Endothelial cell of umbilical vein (primary cell): ENCODE measurements around the gene RGS6. TPM values are rescaled to one million over a fixed set of nuclear protein-coding genes. Genes with fewer than 3 reads are reported as not detected.

Experiments used
- BruUV-seq: library from RNA; stranded (reverse); fragments of 400-500 nt; replicated peaks from 2 replicates; lab custom pipeline; 2021; lab: Mats Ljungman, UMichigan
- CTCF ChIA-PET: fragments of 300-600, 350-600 bp; sonication (Branson Sonifier 250); formaldehyde crosslinking; loops from one replicate; lab custom pipeline; 2021; ENCODE audit warnings: antibody characterized with exemption, inconsistent platforms; lab: Charles Lee
- POLR2A ChIA-PET: fragments of 300-600, 350-600 bp; sonication (Branson Sonifier 250); formaldehyde crosslinking; loops from one replicate; lab custom pipeline; 2021; ENCODE audit warnings: antibody characterized with exemption, inconsistent platforms; lab: Charles Lee
- DNase-seq: peaks from one replicate; pipeline ENCODE4 v3.0.0-alpha.2; 2011; ENCODE audit warnings: low read depth, low spot score
- FAIRE-seq: peaks from 2 replicates; lab custom pipeline; 2011; peaks lifted over from hg19 to GRCh38; lab: Jason Lieb, UNC
- H2AFZ ChIP-seq: 2 replicates; pipeline ENCODE4 v1.6.0; 2012; ENCODE audit warnings: low read depth, low read length, control low read depth, inconsistent platforms
- H3K27ac ChIP-seq: 2 replicates; pipeline ENCODE4 v1.5.1; 2011; ENCODE audit warnings: low read depth, mild to moderate bottlenecking, control low read depth, low read length, moderate library complexity; ENCODE audit not compliant: insufficient read depth
- H3K27me3 ChIP-seq, 2 experiments: 2 replicates each; pipeline versions ENCODE4 v1.6.0 to v1.6.1; 2011; ENCODE audit warnings: low read length in 2 of 2, mixed read lengths in 1 of 2; ENCODE audit not compliant: control insufficient read depth in 2 of 2, insufficient read depth in 2 of 2
- H3K36me3 ChIP-seq, 2 experiments: 2 replicates in 1 of 2; 3 replicates in 1 of 2; pipeline ENCODE4 v1.5.1; 2011; ENCODE audit warnings: low read length in 2 of 2, mild to moderate bottlenecking in 1 of 2, moderate library complexity in 1 of 2; ENCODE audit not compliant: control insufficient read depth in 2 of 2, insufficient read depth in 2 of 2; ENCODE audit errors: extremely low read depth in 1 of 2
- H3K4me1 ChIP-seq: 3 replicates; pipeline ENCODE4 v1.5.1; 2011; ENCODE audit warnings: mild to moderate bottlenecking, low read length; ENCODE audit not compliant: control insufficient read depth, insufficient read depth; ENCODE audit errors: extremely low read depth
- H3K4me2 ChIP-seq: 2 replicates; pipeline ENCODE4 v1.6.1; 2011; ENCODE audit warnings: low read length, control low read depth, mixed read lengths; ENCODE audit not compliant: insufficient read depth
- H3K4me3 ChIP-seq, 3 experiments: fragments of 200-600 bp in 1 of 3; sonication (generic), shearing (Covaris generic) in 1 of 3; replicated peaks in 1 of 3; 2 replicates each; pipeline ENCODE4 v1.5.1; 2011 to 2016; ENCODE audit warnings: control low read depth in 3 of 3, low read length in 3 of 3, mild to moderate bottlenecking in 2 of 3, inconsistent platforms in 1 of 3, low read depth in 1 of 3, moderate library complexity in 1 of 3; ENCODE audit not compliant: insufficient read depth in 1 of 3
- H3K79me2 ChIP-seq: 2 replicates; pipeline ENCODE4 v1.6.0; 2012; ENCODE audit warnings: low read length, inconsistent platforms; ENCODE audit not compliant: control insufficient read depth, insufficient read depth
- H3K9ac ChIP-seq: replicated peaks from 2 replicates; pipeline ENCODE3; 2011; ENCODE audit warnings: low read length, control low read depth; ENCODE audit not compliant: insufficient read depth; ENCODE audit errors: extremely low read depth
- H3K9me1 ChIP-seq: replicated peaks from 3 replicates; pipeline ENCODE4 v1.6.0; 2011; ENCODE audit warnings: mild to moderate bottlenecking, low read length; ENCODE audit not compliant: control insufficient read depth, insufficient read depth; ENCODE audit errors: extremely low read depth
- H3K9me3 ChIP-seq: replicated peaks from 2 replicates; pipeline ENCODE4 v1.5.1; 2012; ENCODE audit warnings: low read length, inconsistent platforms; ENCODE audit not compliant: control insufficient read depth, insufficient read depth
- H4K20me1 ChIP-seq: replicated peaks from 2 replicates; pipeline ENCODE3; 2011; ENCODE audit warnings: mild to moderate bottlenecking, low read length; ENCODE audit not compliant: control insufficient read depth, insufficient read depth; ENCODE audit errors: extremely low read depth
- EZH2 ChIP-seq: IDR thresholded peaks from 2 replicates; pipeline ENCODE4 v1.6.1; 2012; ENCODE audit warnings: borderline replicate concordance, low read depth, mild to moderate bottlenecking, moderate library complexity, low read length, inconsistent platforms; ENCODE audit not compliant: severe bottlenecking
- FOS ChIP-seq: IDR thresholded peaks from 2 replicates; pipeline ENCODE4 v1.6.1; 2011; ENCODE audit warnings: mild to moderate bottlenecking, low read length, moderate library complexity, borderline replicate concordance; ENCODE audit not compliant: insufficient read depth
- GATA2 ChIP-seq: IDR thresholded peaks from 2 replicates; pipeline ENCODE4 v1.7.0; 2011; ENCODE audit warnings: low read depth, mild to moderate bottlenecking, moderate library complexity, mixed read lengths, low read length; ENCODE audit not compliant: insufficient read length, insufficient read depth
- JUN ChIP-seq: IDR thresholded peaks from 2 replicates; pipeline ENCODE4 v1.6.1; 2011; ENCODE audit warnings: borderline replicate concordance, low read depth; ENCODE audit not compliant: insufficient read length, insufficient read depth
- MYC ChIP-seq: IDR thresholded peaks from one replicate; pipeline ENCODE4 v1.6.1; 2011; ENCODE audit warnings: mild to moderate bottlenecking, low read depth, low read length
- POLR2A ChIP-seq: IDR thresholded peaks from 2 replicates; pipeline ENCODE4 v1.6.1; 2012; ENCODE audit warnings: low read depth, mild to moderate bottlenecking, control low read depth, low read length
- POLR2AphosphoS5 ChIP-seq: IDR thresholded peaks from 2 replicates; pipeline ENCODE4 v1.6.1; 2012; ENCODE audit warnings: low read depth, mild to moderate bottlenecking, control low read depth, low read length, moderate library complexity; ENCODE audit not compliant: insufficient read depth
- dilution Hi-C: fragments of 300-500 bp; cut with MboI; formaldehyde crosslinking; loops from one replicate; pipeline ENCODE4 v1.15.0; 2019; ENCODE audit warnings: low sequenced_read_pairs; ENCODE audit not compliant: extremely low pct_ligation_motif_present
- intact Hi-C: fragments of 100-400 bp; cut with micrococcal nuclease; formaldehyde crosslinking; loops from one replicate; pipeline ENCODE4 v1.10.0; 2022
- polyA plus RNA-seq, 4 experiments: library from polyadenylated mRNA; depleted of rRNA in 3 of 4; stranded (reverse) in 3 of 4; unstranded in 1 of 4; fragments of >200 nt; gene quantifications; 2 replicates each; pipeline versions ENCODE4 v1.2.1 to v1.2.3, GENCODE V29; 2011 to 2012; ENCODE audit warnings: missing spikeins in 1 of 4
- total RNA-seq: library from RNA; stranded (reverse); gene quantifications from 2 replicates; pipeline ENCODE4 v1.2.3, GENCODE V29; 2021
- TF ChIP-seq, protein P1 (sequence below), 2 donors: IDR thresholded peaks; 1 replicate in 1 of 2; 2 replicates in 1 of 2; pipeline ENCODE4 v1.5.1; 2011; ENCODE audit warnings: low read length in 2 of 2, mild to moderate bottlenecking in 2 of 2, moderate library complexity in 2 of 2, control low read depth in 1 of 2, inconsistent platforms in 1 of 2, low read depth in 1 of 2; ENCODE audit not compliant: insufficient read depth in 1 of 2; ENCODE audit errors: extremely low read depth in 1 of 2
- TF ChIP-seq, protein P2 (sequence below): IDR thresholded peaks from 2 replicates; pipeline ENCODE4 v1.6.1; 2011; ENCODE audit not compliant: insufficient read depth, insufficient read length

The RGS6 gene
- total and polyA plus RNA-seq, 2 donors (not counting 3 experiments of a cell fraction or from before 2014, with no cell fraction given), result not detected

DNA sequence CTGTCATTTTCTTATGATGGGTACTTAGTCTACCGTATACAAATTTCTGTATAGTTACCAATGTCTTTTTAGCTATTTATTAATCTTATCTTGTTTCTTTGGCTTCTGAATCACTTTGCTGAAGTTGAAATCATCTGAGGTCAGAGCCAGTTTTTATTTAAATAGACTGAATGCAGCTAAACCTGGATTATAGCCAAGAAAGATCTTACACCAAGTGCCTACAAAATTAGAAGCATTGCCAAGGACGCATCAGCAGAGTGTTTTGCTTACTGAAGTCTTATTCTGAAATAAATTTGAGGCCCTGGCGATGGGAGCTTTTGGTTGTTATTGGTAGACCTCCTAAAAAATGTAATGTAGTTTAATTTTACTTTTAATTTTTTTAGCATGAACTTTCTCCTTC lies 128.2 kb downstream of the RGS6 start:
- H3K9me3 ChIP-seq, result no peaks in the 10 kb centered on the region
- H3K9ac ChIP-seq, result no peak overlapping the region
- no peaks in the 10 kb centered on the region for H3K36me3 ChIP-seq
- TF ChIP-seq GATA2 (no peak), FOS (no peak), EZH2 (no peak), JUN (no peak), POLR2A (no peak), MYC (no peak), POLR2AphosphoS5 (no peak)
- TF ChIP-seq, protein P1, sequence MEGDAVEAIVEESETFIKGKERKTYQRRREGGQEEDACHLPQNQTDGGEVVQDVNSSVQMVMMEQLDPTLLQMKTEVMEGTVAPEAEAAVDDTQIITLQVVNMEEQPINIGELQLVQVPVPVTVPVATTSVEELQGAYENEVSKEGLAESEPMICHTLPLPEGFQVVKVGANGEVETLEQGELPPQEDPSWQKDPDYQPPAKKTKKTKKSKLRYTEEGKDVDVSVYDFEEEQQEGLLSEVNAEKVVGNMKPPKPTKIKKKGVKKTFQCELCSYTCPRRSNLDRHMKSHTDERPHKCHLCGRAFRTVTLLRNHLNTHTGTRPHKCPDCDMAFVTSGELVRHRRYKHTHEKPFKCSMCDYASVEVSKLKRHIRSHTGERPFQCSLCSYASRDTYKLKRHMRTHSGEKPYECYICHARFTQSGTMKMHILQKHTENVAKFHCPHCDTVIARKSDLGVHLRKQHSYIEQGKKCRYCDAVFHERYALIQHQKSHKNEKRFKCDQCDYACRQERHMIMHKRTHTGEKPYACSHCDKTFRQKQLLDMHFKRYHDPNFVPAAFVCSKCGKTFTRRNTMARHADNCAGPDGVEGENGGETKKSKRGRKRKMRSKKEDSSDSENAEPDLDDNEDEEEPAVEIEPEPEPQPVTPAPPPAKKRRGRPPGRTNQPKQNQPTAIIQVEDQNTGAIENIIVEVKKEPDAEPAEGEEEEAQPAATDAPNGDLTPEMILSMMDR (IDR thresholded peaks at IDR 0.05; ENCODE audit: extremely low read depth in 1 of 2, insufficient read depth in 1 of 2, low read depth in 1 of 2, low read length in 2 of 2), result no peak
- TF ChIP-seq, protein P2, sequence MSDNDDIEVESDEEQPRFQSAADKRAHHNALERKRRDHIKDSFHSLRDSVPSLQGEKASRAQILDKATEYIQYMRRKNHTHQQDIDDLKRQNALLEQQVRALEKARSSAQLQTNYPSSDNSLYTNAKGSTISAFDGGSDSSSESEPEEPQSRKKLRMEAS, result no peak
- intact Hi-C loops, result no loop called here
- no peak for FAIRE-seq
- H3K4me1 ChIP-seq, result no peaks in the 10 kb centered on the region
- no peaks in the 10 kb centered on the region for H3K9me1 ChIP-seq
- no TSS peak for BruUV-seq
- no peak overlapping the region for H2AFZ ChIP-seq
- H4K20me1 ChIP-seq, result no peaks in the 10 kb centered on the region
- no peaks in the 10 kb centered on the region for H3K79me2 ChIP-seq
- H3K27ac ChIP-seq, result no peak overlapping the region
- H3K4me2 ChIP-seq, result no peak overlapping the region
- no peak for DNase-seq
- CTCF ChIA-PET, result no interaction called here
- H3K4me3 ChIP-seq, result no peak overlapping the region
- POLR2A ChIA-PET, result no interaction called here
- dilution Hi-C loops, result no loop called here
- no peaks in the 10 kb centered on the region for H3K27me3 ChIP-seq
